ENCODE measurements around the gene EPN3.
A peak's percentile ranks its signal among the peaks of the same experiment; 100 is the strongest.

The EPN3 gene

GRCh38 chr17:50536683-50537646 lies 4.4 kb downstream of the EPN3 start:
- DNase-seq, result no peak

- no peak for DNase-seq
These were observed 5.4 kb downstream of the EPN3 start for GRCh38 chr17:50537721-50538548.

- DNase-seq, result no peak
These were observed 6.2 kb downstream of the EPN3 start for GRCh38 chr17:50538549-50539410.

- no peak for DNase-seq
These were observed 7.4 kb downstream of the EPN3 start for GRCh38 chr17:50539762-50540559.

- no peak for DNase-seq
These were observed 8.2 kb downstream of the EPN3 start for GRCh38 chr17:50540560-50541401.

GRCh38 chr17:50541402-50541715 lies 8.8 kb downstream of the EPN3 start:
- no peak for DNase-seq

- peak; percentile 76 for DNase-seq
These were observed 9.5 kb downstream of the EPN3 start for GRCh38 chr17:50541716-50542688.

- no peak for DNase-seq
These were observed 10.6 kb downstream of the EPN3 start for GRCh38 chr17:50542795-50543774.

- DNase-seq, result no peak
These were observed 12.0 kb downstream of the EPN3 start for GRCh38 chr17:50544516-50544915.

- DNase-seq, result no peak
These were observed 12.8 kb downstream of the EPN3 start for GRCh38 chr17:50545311-50545710.

- no peak for DNase-seq
These were observed 14.1 kb downstream of the EPN3 start for GRCh38 chr17:50546701-50547034.

GRCh38 chr17:50547035-50547735 lies 14.7 kb downstream of the EPN3 start, which contains the start of gene SPATA20:
TSS of gene SPATA20 (plus strand) at chr17:50547174. CDS start at chr17:50547209, 35 bp downstream.
- DNase-seq, result peak; percentile 90

- DNase-seq, result peak; percentile 46
These were observed 15.2 kb downstream of the EPN3 start for GRCh38 chr17:50547736-50548083.

- DNase-seq, result no peak
These were observed 16.3 kb downstream of the EPN3 start for GRCh38 chr17:50548831-50549230.

GRCh38 chr17:50549256-50549941 lies 16.9 kb downstream of the EPN3 start:
- no peak for DNase-seq

- DNase-seq, result no peak
These were observed 17.4 kb downstream of the EPN3 start for GRCh38 chr17:50549969-50550368.

- DNase-seq, result peak; percentile 49
These were observed 18.3 kb downstream of the EPN3 start for GRCh38 chr17:50550661-50551432.
